ENCODE measurements around the gene IER5L. TPM values are rescaled to one million over a fixed set of nuclear protein-coding genes. Genes with fewer than 3 reads are reported as not detected.
A peak's percentile ranks its signal among the peaks of the same experiment; 100 is the strongest.

IER5L gene
- total and polyA plus RNA-seq, 9 of the 15 experiments (the other 6 are each of a cell fraction or from before 2014, with no cell fraction given): 0.14 to 11.9 (median 0.52) TPM

DNA sequence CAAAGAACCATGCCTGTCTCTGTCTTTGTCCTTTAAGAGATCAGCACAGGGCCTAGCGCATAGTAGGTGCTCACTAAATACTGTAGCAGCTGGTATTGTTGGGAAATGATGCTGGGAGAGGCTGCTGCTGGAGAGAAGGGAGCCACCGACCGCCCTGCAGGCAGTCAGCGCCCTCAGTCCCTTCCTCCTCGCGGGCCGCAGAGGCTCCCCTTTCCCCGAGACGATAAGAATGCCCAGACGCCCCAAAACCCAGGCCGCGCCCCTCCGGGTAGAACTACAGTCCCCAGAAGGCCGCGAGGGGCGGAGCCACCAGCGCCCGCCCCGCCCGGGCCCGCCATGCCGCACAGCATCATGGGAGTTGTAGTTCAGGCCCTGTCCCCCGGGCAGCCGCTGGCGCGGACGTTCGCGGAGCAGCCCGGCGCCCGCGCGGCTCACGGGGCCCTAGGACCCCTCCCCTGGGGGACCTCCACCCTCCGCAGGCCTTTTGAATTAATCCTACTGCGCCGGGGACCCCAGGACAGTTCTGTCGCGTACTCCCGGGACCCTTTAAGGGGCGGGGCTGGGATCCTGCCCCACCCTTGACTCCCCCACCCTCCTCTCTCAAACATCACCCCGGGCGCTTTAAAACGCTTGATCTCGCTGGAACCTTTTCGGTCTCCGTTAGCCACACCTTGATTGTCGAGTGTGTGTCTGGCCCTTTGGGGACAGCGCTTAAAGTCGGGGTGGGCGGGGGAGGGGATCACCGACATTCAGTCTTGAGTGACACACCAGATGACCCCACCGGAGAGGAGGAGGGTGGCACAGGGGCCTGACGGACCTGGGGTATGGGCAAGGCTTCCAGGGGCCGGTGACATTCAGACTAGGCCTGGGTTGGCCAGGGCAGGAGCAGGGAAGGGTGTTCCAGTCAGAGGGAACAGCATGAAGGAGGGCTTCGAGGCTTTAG is 24.8 kb upstream of the IER5L start (continued):
- TF ChIP-seq, protein P1, sequence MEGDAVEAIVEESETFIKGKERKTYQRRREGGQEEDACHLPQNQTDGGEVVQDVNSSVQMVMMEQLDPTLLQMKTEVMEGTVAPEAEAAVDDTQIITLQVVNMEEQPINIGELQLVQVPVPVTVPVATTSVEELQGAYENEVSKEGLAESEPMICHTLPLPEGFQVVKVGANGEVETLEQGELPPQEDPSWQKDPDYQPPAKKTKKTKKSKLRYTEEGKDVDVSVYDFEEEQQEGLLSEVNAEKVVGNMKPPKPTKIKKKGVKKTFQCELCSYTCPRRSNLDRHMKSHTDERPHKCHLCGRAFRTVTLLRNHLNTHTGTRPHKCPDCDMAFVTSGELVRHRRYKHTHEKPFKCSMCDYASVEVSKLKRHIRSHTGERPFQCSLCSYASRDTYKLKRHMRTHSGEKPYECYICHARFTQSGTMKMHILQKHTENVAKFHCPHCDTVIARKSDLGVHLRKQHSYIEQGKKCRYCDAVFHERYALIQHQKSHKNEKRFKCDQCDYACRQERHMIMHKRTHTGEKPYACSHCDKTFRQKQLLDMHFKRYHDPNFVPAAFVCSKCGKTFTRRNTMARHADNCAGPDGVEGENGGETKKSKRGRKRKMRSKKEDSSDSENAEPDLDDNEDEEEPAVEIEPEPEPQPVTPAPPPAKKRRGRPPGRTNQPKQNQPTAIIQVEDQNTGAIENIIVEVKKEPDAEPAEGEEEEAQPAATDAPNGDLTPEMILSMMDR (IDR thresholded peaks at IDR 0.05 in 2 of 3, conservative IDR thresholded peaks at IDR 0.05 in 1 of 3; ENCODE audit: insufficient read depth in 2 of 3, low read depth in 1 of 3, low read length in 3 of 3): no peak
- TF ChIP-seq RB1 (IDR thresholded peaks at IDR 0.05; ENCODE audit: low read depth) (peak; percentile 71), ARID4B (CRISPR knock-in tag; IDR thresholded peaks at IDR 0.05) (0 out of 2 replicates have a peak, but pooled peaks have one; percentile 51), ZNF253 (CRISPR knock-in tag; conservative IDR thresholded peaks at IDR 0.05) (no peak), TCFL5 (CRISPR knock-in tag; conservative IDR thresholded peaks at IDR 0.05) (no peak), JUN (IDR thresholded peaks at IDR 0.05; ENCODE audit: borderline replicate concordance, low read depth, low read length) (0 out of 2 replicates have a peak, but pooled peaks have one; percentile 12), JUN (CRISPR knock-in tag; IDR thresholded peaks at IDR 0.05; ENCODE audit: borderline replicate concordance) (no peak), PHTF2 (CRISPR knock-in tag; IDR thresholded peaks at IDR 0.05) (no peak), ZNF263 (CRISPR knock-in tag; IDR thresholded peaks at IDR 0.05; ENCODE audit: borderline replicate concordance) (no peak; the same call in 1 of the 2 replicates), TSC22D4 (tag; IDR thresholded peaks at IDR 0.05) (no peak), RBM34 (IDR thresholded peaks at IDR 0.05; ENCODE audit: borderline replicate concordance, insufficient read depth, low read length) (no peak), DMBX1 (CRISPR knock-in tag; IDR thresholded peaks at IDR 0.05; ENCODE audit: borderline replicate concordance) (peak; percentile 76; the same call in 1 of the 2 replicates), FUS (optimal IDR thresholded peaks at IDR 0.05; ENCODE audit: low read depth, low read length) (no peak), BCOR (IDR thresholded peaks at IDR 0.05) (peak; percentile 76), PRPF4 (IDR thresholded peaks at IDR 0.05; ENCODE audit: insufficient read depth, low read depth, low read length, poor library complexity, severe bottlenecking) (no peak)
- TF ChIP-seq, protein P2, sequence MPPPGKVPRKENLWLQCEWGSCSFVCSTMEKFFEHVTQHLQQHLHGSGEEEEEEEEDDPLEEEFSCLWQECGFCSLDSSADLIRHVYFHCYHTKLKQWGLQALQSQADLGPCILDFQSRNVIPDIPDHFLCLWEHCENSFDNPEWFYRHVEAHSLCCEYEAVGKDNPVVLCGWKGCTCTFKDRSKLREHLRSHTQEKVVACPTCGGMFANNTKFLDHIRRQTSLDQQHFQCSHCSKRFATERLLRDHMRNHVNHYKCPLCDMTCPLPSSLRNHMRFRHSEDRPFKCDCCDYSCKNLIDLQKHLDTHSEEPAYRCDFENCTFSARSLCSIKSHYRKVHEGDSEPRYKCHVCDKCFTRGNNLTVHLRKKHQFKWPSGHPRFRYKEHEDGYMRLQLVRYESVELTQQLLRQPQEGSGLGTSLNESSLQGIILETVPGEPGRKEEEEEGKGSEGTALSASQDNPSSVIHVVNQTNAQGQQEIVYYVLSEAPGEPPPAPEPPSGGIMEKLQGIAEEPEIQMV (tag; conservative IDR thresholded peaks at IDR 0.05; ENCODE audit: low read depth): peak; percentile 56; the same call in 1 of the 2 replicates
- TF ChIP-seq, protein P3, sequence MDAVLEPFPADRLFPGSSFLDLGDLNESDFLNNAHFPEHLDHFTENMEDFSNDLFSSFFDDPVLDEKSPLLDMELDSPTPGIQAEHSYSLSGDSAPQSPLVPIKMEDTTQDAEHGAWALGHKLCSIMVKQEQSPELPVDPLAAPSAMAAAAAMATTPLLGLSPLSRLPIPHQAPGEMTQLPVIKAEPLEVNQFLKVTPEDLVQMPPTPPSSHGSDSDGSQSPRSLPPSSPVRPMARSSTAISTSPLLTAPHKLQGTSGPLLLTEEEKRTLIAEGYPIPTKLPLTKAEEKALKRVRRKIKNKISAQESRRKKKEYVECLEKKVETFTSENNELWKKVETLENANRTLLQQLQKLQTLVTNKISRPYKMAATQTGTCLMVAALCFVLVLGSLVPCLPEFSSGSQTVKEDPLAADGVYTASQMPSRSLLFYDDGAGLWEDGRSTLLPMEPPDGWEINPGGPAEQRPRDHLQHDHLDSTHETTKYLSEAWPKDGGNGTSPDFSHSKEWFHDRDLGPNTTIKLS (IDR thresholded peaks at IDR 0.05; ENCODE audit: borderline replicate concordance, low read depth): peak; percentile 95

Data from K562 (cell line).